Liver (tissue), 9 donors: ENCODE results near the gene TRMT61A. TPM values are rescaled to one million over a fixed set of nuclear protein-coding genes. Genes with fewer than 3 reads are reported as not detected.

Experiments used
- DNase-seq: peaks from one replicate; pipeline ENCODE4 v3.0.0-alpha.2; 2017; ENCODE audit warnings: low spot score
- H3K27ac ChIP-seq, 2 donors: one replicate each; pipeline ENCODE4 v1.7.0; 2013; ENCODE audit warnings: inconsistent platforms in 2 of 2, low read length in 2 of 2, control low read depth in 1 of 2, low read depth in 1 of 2, mild to moderate bottlenecking in 1 of 2
- H3K27me3 ChIP-seq, 4 donors: one replicate each; pipeline versions ENCODE4 v1.6.1 to v1.7.0; 2013; ENCODE audit warnings: low read length in 3 of 4, inconsistent platforms in 1 of 4, mild to moderate bottlenecking in 1 of 4, moderate library complexity in 1 of 4; ENCODE audit not compliant: control insufficient read depth in 4 of 4, insufficient read depth in 4 of 4
- H3K36me3 ChIP-seq, 4 donors: one replicate each; pipeline versions ENCODE4 v1.6.1 to v1.7.0; 2013; ENCODE audit warnings: low read length in 3 of 4, mild to moderate bottlenecking in 3 of 4, low read depth in 1 of 4, moderate library complexity in 1 of 4; ENCODE audit not compliant: control insufficient read depth in 4 of 4, insufficient read depth in 3 of 4
- H3K4me1 ChIP-seq, 4 donors: one replicate each; pipeline versions ENCODE4 v1.6.1 to v1.7.0; 2013; ENCODE audit warnings: low read length in 3 of 4, mild to moderate bottlenecking in 3 of 4, moderate library complexity in 1 of 4; ENCODE audit not compliant: control insufficient read depth in 4 of 4, insufficient read depth in 4 of 4
- H3K4me3 ChIP-seq, 3 donors: one replicate each; pipeline versions ENCODE4 v1.6.1 to v1.7.0; 2013; ENCODE audit warnings: low read length in 3 of 3, control low read depth in 1 of 3, low read depth in 1 of 3, mild to moderate bottlenecking in 1 of 3
- H3K9ac ChIP-seq, 2 donors: one replicate each; pipeline ENCODE4 v1.7.0; 2013; ENCODE audit warnings: low read length in 2 of 2, mild to moderate bottlenecking in 2 of 2, moderate library complexity in 2 of 2, control low read depth in 1 of 2, low read depth in 1 of 2
- H3K9me3 ChIP-seq, 4 donors: one replicate each; pipeline versions ENCODE4 v1.6.1 to v1.7.0; 2013; ENCODE audit warnings: low read length in 3 of 4; ENCODE audit not compliant: control insufficient read depth in 4 of 4
- ATF3 ChIP-seq: IDR thresholded peaks from 2 replicates; pipeline ENCODE4 v1.6.1; 2016; ENCODE audit warnings: antibody characterized with exemption
- EGR1 ChIP-seq, 2 donors: IDR thresholded peaks; 2 replicates each; pipeline ENCODE4 v1.6.1; 2016 to 2018; ENCODE audit warnings: antibody characterized with exemption in 2 of 2, low read depth in 2 of 2
- FOXA1 ChIP-seq: IDR thresholded peaks from 2 replicates; pipeline ENCODE4 v1.6.1; 2016; ENCODE audit warnings: antibody characterized with exemption
- FOXA2 ChIP-seq: IDR thresholded peaks from 2 replicates; pipeline ENCODE4 v1.6.1; 2016; ENCODE audit warnings: antibody characterized with exemption
- GABPA ChIP-seq, 2 donors: IDR thresholded peaks in 1 of 2; conservative IDR thresholded peaks in 1 of 2; 2 replicates each; pipeline ENCODE4 v1.6.1; 2016; ENCODE audit warnings: antibody characterized with exemption in 2 of 2, mild to moderate bottlenecking in 1 of 2, moderate library complexity in 1 of 2
- HNF4A ChIP-seq, 2 donors: conservative IDR thresholded peaks; 2 replicates each; pipeline ENCODE4 v1.6.1; 2016; ENCODE audit warnings: antibody characterized with exemption in 2 of 2, mild to moderate bottlenecking in 2 of 2
- JUND ChIP-seq, 2 donors: IDR thresholded peaks; 2 replicates each; pipeline ENCODE4 v1.6.1; 2016; ENCODE audit warnings: antibody characterized with exemption in 2 of 2
- MAX ChIP-seq: IDR thresholded peaks from 2 replicates; pipeline ENCODE4 v1.6.1; 2016; ENCODE audit warnings: antibody characterized with exemption
- NR2F2 ChIP-seq: IDR thresholded peaks from 2 replicates; pipeline ENCODE4 v1.6.1; 2016; ENCODE audit warnings: antibody characterized with exemption
- RAD21 ChIP-seq, 2 donors: IDR thresholded peaks; 2 replicates each; pipeline ENCODE4 v1.6.1; 2016; ENCODE audit warnings: antibody characterized with exemption in 2 of 2, mild to moderate bottlenecking in 2 of 2
- REST ChIP-seq: IDR thresholded peaks from 2 replicates; pipeline ENCODE4 v1.6.1; 2016; ENCODE audit warnings: antibody characterized with exemption, mild to moderate bottlenecking
- RXRA ChIP-seq, 2 donors: IDR thresholded peaks; 2 replicates each; pipeline ENCODE4 v1.6.1; 2017 to 2018; ENCODE audit warnings: antibody characterized with exemption in 2 of 2, mild to moderate bottlenecking in 1 of 2
- SP1 ChIP-seq: IDR thresholded peaks from 2 replicates; pipeline ENCODE4 v1.6.1; 2018; ENCODE audit warnings: antibody characterized with exemption, mild to moderate bottlenecking
- TAF1 ChIP-seq: conservative IDR thresholded peaks from 2 replicates; pipeline ENCODE4 v1.6.1; 2016; ENCODE audit warnings: antibody characterized with exemption, mild to moderate bottlenecking
- WGBS: extraction: QIAGEN DNeasy Blood & Tissue Kit; methylation state at CpG from one replicate; pipeline ENCODE4 v1.1.7; 2013; 5-methylcytosine and 5-hydroxymethylcytosine counted together
- polyA plus RNA-seq, 2 donors: library from polyadenylated mRNA; stranded (reverse) in 1 of 2; unstranded in 1 of 2; fragments of 200-250 nt in 1 of 2; fragments of >200 nt in 1 of 2; fragmentation: Nextera tagmentation in 1 of 2; extraction: Ambion mirVana in 1 of 2; gene quantifications; one replicate each; pipeline versions ENCODE4 v1.2.1 to v1.2.3, GENCODE V29; 2013 to 2015
- total RNA-seq, 2 donors: library from RNA; depleted of rRNA; stranded (reverse); fragments of >200 nt; gene quantifications; one replicate each; pipeline ENCODE4 v1.2.3, GENCODE V29; 2014
- TF ChIP-seq, protein P1 (sequence below): IDR thresholded peaks from 2 replicates; pipeline ENCODE4 v1.6.1; 2016; ENCODE audit warnings: antibody characterized with exemption
- TF ChIP-seq, protein P2 (sequence below): fragments of 150-350 bp; IDR thresholded peaks from 2 replicates; pipeline ENCODE4 v1.5.1; 2017; ENCODE audit warnings: improper control_type of control experiment, low read depth, low read length; ENCODE audit not compliant: missing input control
- donor health status: healthy.
- donor health status: healthy.
- donor health status: healthy.
- donor health status: healthy.
- donor health status: healthy.

Gene TRMT61A
- total and polyA plus RNA-seq, 4 donors: 4.1 to 8.0 (median 6.5) TPM

GRCh38 chr14:103558071-103558882, 29.3 kb downstream of the TRMT61A start:
- Histone ChIP-seq H3K36me3 (peaks cover 3 to 17% (median 6%) of the 10 kb centered on the region in 4 donors), H3K9ac (no peak overlapping the region), H3K4me3 (no peak overlapping the region), H3K9me3 (no peaks in the 10 kb centered on the region), H3K27ac (no peak overlapping the region), H3K27me3 (no peaks in the 10 kb centered on the region), H3K4me1 (peaks cover 0 to 44% (median 27%) of the 10 kb centered on the region in 4 donors)
- no peak for DNase-seq
- TF ChIP-seq, protein P1, sequence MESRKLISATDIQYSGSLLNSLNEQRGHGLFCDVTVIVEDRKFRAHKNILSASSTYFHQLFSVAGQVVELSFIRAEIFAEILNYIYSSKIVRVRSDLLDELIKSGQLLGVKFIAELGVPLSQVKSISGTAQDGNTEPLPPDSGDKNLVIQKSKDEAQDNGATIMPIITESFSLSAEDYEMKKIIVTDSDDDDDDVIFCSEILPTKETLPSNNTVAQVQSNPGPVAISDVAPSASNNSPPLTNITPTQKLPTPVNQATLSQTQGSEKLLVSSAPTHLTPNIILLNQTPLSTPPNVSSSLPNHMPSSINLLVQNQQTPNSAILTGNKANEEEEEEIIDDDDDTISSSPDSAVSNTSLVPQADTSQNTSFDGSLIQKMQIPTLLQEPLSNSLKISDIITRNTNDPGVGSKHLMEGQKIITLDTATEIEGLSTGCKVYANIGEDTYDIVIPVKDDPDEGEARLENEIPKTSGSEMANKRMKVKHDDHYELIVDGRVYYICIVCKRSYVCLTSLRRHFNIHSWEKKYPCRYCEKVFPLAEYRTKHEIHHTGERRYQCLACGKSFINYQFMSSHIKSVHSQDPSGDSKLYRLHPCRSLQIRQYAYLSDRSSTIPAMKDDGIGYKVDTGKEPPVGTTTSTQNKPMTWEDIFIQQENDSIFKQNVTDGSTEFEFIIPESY: no peak
- no peak for TF ChIP-seq EGR1 (IDR thresholded peaks at IDR 0.05; ENCODE audit: low read depth in 2 of 2)
- no peak for TF ChIP-seq GABPA (IDR thresholded peaks at IDR 0.05 in 1 of 2, conservative IDR thresholded peaks at IDR 0.05 in 1 of 2)
- TF ChIP-seq RAD21 (IDR thresholded peaks at IDR 0.05): no peak
- WGBS: 87% methylated on average over 16 of the region's 16 CpGs

GRCh38 chr14:103559766-103560165, 30.8 kb downstream of the TRMT61A start:
- no peaks in the 10 kb centered on the region for H3K9me3 ChIP-seq
- WGBS: 83% methylated on average over 9 of the region's 9 CpGs
- no peak overlapping the region for H3K4me3 ChIP-seq
- no peak overlapping the region for H3K9ac ChIP-seq
- H3K4me1 ChIP-seq: peaks cover 2 to 54% (median 38%) of the 10 kb centered on the region in 4 donors
- DNase-seq: no peak
- no peak overlapping the region for H3K27ac ChIP-seq
- H3K27me3 ChIP-seq: no peaks in the 10 kb centered on the region
- H3K36me3 ChIP-seq: peaks cover 1 to 17% (median 6%) of the 10 kb centered on the region in 4 donors
- TF ChIP-seq FOXA1: no peak

DNA sequence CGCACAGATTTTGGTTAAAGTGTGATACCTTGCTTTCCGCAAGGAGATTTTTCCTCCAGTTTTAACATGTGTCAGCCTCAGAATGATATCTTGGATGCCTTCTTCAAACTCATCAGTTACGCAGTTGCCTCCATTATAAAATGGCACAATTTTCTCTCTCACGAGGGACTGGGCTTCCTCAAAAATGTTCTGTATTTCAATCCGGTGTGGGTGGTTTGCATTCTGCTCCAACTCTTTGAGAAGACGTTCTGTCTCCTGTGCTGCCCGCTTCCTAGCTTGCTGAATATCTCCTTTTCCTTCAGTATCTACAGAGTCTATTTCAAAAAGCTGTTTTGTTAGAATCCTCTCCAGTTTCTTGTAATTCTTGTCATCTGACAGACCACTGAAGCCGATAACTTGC, 31.7 kb downstream of the TRMT61A start:
- H3K4me1 ChIP-seq: peaks cover 2 to 55% (median 39%) of the 10 kb centered on the region in 4 donors
- no peak for TF ChIP-seq JUND (IDR thresholded peaks at IDR 0.05)
- no peak for TF ChIP-seq HNF4A (conservative IDR thresholded peaks at IDR 0.05)
- TF ChIP-seq TAF1: no peak
- no peak for TF ChIP-seq MAX
- TF ChIP-seq, protein P1: no peak
- TF ChIP-seq REST: no peak
- TF ChIP-seq EGR1 (IDR thresholded peaks at IDR 0.05; ENCODE audit: low read depth in 2 of 2): no peak
- no peak for TF ChIP-seq RAD21 (IDR thresholded peaks at IDR 0.05)
- TF ChIP-seq FOXA2: no peak
- TF ChIP-seq NR2F2: no peak
- TF ChIP-seq, protein P2, sequence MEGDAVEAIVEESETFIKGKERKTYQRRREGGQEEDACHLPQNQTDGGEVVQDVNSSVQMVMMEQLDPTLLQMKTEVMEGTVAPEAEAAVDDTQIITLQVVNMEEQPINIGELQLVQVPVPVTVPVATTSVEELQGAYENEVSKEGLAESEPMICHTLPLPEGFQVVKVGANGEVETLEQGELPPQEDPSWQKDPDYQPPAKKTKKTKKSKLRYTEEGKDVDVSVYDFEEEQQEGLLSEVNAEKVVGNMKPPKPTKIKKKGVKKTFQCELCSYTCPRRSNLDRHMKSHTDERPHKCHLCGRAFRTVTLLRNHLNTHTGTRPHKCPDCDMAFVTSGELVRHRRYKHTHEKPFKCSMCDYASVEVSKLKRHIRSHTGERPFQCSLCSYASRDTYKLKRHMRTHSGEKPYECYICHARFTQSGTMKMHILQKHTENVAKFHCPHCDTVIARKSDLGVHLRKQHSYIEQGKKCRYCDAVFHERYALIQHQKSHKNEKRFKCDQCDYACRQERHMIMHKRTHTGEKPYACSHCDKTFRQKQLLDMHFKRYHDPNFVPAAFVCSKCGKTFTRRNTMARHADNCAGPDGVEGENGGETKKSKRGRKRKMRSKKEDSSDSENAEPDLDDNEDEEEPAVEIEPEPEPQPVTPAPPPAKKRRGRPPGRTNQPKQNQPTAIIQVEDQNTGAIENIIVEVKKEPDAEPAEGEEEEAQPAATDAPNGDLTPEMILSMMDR: no peak
- no peak for TF ChIP-seq RXRA (IDR thresholded peaks at IDR 0.05)
- no peak for TF ChIP-seq ATF3
- no peak for TF ChIP-seq SP1
- TF ChIP-seq GABPA (IDR thresholded peaks at IDR 0.05 in 1 of 2, conservative IDR thresholded peaks at IDR 0.05 in 1 of 2): no peak
- no peak overlapping the region for H3K27ac ChIP-seq
- H3K36me3 ChIP-seq: peaks cover 1 to 17% (median 6%) of the 10 kb centered on the region in 4 donors
- no peaks in the 10 kb centered on the region for H3K9me3 ChIP-seq
- WGBS: 77% methylated on average over 8 of the region's 8 CpGs
- no peak overlapping the region for H3K4me3 ChIP-seq
- H3K9ac ChIP-seq: no peak overlapping the region
- DNase-seq: no peak
- H3K27me3 ChIP-seq: no peaks in the 10 kb centered on the region
